GM19397 (cell line): ENCODE data around the gene SRL.
"Not testable (repeated sequence)": the region's sequence is repeated elsewhere in the genome, so short reads cannot be mapped to it uniquely, and the experiment has no call there.

Experiments
- ATAC-seq: cut with Tn5 transposase; IDR thresholded peaks from one replicate; pipeline ENCODE4 v1.9.1; 2021; ENCODE audit warnings: mild to moderate bottlenecking, moderate library complexity; ENCODE audit not compliant: unreplicated experiment

SRL gene

DNA sequence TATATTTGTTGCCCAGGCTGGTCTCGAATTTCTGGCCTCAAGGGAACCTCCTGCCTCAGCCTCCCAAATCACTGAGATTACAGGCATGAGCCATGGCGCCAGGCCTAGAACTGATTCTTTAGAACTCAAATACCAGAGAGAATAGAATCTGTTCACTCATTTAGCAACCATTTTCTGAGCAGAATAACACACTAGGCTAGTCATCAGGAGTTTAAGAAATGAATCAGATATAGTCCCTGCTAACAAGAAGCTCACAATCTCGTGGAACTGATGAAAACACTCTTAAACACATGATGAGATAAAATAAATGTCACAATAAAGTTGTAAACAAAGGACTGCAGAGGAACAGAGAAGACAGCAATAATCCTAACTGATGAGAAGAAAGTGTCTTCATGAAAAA is 69.8 kb downstream of the SRL start:
- ATAC-seq: no peak

DNA sequence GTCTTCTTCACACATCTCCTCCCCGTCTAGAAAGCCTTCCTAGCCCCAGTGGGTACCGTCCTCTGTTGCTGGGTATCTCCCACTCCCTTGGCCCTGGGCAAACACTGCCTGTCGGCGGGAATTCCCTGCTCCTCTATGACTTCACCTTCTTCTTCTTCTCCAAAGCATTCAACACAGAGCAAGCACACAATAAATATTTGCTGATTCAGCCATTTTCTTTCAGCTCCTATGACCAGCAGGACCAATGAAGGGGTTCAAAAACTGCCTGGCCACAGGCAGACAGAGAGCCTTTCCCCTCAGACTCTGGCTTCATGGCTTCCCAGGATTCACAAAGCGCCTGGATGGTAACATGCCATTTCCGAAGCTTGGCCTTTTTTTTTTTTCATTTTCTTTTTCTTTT is 72.5 kb downstream of the SRL start:
- no peak for ATAC-seq

DNA sequence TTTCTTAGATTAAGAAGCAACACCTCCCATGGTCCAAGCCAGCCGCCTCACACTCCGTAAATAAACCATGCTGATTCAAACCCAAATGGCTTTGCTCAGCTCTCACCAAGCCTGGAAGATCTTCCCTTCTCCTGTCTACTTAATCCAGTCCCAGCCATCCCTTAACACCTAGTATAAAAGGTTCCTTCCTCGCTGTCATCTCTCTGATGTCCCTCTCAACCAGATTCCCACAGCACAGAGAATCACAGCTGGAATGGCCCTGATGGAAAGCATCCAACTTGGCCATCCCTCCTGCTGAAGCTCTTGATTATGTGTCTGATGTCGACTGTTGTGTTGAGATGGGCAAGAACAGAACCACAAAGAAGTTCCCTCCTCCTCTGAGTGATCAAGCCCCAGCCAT is 75.1 kb downstream of the SRL start:
- ATAC-seq: no peak

DNA sequence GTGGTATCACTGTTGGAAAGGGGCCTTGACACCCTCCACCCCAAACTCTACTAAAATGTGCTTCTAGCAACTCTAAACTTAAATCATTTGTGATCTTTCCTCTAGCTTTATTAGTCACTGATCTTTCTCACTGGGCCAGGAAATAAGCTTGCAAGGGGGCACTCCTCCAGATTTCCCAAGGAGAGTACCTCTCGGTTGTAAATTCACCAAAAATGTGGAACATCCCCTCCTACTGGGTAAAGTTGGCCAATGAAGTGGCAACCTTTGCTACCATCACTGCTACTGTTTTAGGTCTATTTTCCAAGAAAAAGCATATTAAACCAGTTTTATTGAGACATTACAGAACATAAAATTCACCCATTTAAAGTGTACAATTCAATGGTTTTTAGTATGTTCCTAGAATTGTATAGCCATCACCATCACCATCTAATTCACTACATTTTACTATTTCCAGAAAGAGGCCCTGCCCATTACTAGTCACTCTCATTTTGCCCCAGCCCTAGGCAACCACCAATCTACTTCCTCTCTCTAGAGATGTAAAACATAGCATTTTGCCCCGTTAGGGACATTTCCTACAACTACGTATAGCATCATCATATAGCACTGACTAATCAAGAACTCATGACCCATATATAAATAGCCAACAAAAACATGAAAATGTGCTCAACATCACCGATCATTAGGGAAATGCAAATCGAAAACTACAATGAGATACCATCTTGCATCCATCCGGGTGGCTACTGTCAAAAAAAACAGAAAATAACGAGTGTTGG is 81.0 kb downstream of the SRL start:
- no peak for ATAC-seq

DNA sequence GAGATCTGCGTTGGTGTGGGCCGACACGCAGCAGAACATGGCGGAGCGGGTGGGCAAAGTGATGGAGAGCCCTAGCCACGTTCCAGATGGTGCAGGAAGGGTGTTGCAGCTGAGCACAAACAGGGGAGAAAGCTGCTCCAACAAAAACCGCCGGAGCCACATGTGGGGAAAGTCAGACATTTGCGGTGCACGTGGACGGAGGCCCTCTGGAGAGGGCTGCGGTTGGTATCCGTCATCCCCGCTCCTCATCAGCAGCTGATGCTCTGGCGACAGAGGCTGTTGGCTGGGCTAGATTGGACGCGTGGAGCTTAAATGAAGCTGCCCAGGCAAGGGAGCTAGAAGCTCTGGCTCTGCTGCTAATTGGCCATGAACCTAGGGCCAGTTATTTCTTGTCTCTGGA is 82.2 kb downstream of the SRL start:
- no peak for ATAC-seq

DNA sequence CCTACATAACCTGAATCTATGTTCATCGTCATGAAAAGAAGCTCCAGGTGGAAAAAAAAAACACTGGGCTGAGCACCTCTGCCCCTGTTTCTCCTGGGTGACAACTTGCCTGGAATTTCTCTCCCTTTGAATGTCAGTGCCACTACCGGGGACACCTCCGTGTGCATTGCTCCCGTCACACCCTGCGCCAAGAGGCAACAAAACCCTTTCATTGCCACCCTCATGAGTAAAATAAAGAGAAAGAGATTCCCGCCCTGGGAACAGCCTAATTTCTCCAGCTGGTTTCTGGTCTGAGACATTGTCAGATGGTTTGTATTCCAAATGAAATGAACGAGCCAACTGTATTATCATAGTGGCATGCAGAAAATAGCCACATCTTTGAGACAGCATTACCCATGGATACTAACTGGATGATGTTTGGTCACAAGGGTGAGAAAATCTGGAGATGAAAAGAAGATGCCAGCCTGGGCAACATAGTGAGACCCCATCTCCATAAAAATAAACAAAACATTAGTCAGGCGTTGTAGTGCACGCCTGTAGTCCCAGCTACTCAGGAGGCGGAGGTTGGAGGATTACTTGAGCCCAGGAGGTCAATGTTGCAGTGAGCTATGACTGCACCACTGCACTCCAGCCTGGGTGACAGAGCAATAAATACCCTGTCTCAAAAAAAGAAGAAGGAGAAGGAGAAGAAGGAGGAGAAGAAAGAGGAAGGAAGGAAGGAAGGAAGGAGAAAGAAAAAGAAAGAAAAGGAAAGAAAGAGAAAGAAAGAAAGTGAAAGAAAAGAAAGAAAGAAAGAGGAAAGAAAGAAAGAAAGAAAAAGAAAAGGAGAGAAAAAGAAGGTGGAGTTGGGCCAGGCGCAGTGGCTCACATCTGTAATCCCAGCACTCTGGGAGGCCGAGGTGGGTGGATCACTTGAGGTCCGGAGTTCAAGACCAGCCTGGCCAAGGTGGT is 83.5 kb downstream of the SRL start:
- no peak for ATAC-seq

- no peak for ATAC-seq
These were observed 84.5 kb downstream of the SRL start for GRCh38 chr16:4157376-4157825.

DNA sequence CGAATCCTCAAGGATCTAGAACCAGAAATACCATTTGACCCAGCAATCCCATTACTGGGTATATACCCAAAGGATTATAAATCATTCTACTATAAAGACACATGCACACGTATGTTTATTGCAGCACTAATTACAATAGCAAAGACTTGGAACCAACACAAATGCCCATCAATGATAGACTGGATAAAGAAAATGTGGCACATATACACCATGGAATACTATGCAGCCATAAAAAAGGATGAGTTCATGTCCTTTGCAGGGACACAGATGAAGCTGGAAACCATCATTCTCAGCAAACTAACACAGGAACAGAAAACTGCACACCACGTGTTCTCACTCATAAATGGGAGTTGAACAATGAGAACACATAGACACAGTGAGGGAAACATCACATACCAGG is 85.4 kb downstream of the SRL start:
- not testable (repeated sequence) for ATAC-seq

- ATAC-seq: not testable (repeated sequence)
These were observed 88.5 kb downstream of the SRL start for GRCh38 chr16:4153364-4153763.

GRCh38 chr16:4152267-4152666 is 89.6 kb downstream of the SRL start:
- no peak for ATAC-seq

GRCh38 chr16:4147236-4147635 is 94.6 kb downstream of the SRL start:
- ATAC-seq: no peak

DNA sequence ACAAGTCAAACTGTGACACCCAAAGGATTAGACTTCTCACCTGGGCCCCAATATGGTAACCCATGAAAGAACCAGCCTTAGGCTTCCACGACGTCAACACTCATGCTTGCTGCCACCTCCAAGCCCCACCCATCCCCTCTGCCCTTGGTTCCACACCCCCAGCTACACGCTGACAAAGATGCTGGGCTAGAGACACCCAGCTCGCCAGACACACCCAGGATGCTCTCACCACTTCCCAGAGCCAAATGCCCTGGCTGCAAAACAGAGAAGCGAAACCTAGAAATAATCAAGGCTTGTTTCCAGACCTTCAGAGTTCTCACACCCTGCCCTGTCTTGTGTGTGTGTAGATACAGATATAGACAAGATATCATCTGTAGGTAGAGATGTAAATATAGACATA is 99.6 kb downstream of the SRL start:
- ATAC-seq: no peak

DNA sequence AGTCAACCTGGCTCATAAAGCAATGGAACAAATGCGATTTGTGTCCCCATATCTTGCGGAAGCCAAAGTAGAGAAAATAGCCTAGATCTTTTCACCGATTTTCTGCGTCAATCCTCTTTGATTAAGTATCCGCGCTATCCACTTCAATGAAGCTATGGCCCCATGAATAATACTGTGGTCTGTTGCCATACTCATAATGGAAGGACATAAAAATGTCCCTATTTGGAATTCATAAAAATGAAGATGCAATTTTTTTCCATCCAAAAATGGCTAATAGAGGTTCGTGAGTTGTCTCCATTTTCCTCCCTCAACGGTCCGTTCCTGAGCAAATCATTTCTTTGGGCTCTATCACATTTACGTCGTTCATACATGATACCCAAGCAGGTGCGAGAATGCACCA is 100.3 kb downstream of the SRL start:
- ATAC-seq: no peak

DNA sequence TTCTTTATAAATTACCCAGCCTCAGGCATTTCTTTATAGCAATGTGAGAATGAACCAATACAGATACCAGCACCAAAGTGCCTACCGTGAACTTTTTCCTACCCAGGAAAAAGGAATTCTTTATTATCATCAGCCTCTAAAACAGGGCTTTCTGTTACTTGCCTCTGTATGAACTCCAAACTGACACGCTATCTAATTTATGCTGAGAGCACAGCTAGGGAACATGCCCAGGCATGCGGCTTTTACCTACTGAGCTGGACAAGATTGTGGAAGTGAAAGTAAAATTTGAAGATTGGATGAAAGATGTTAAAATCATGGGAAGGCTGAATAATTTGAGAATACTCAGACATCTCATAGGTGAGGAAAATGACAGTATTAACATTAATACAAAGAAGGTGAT is 101.2 kb downstream of the SRL start:
- ATAC-seq: no peak

GRCh38 chr16:4139968-4140367 is 101.9 kb downstream of the SRL start:
- ATAC-seq: no peak
